Glomerular endothelial cell (primary cell): ENCODE measurements around the gene CD180. TPM values are rescaled to one million over a fixed set of nuclear protein-coding genes. Genes with fewer than 3 reads are reported as not detected.

ENCODE experiments used
- DNase-seq: peaks from one replicate; pipeline ENCODE4 v3.0.0-alpha.2; 2011; ENCODE audit warnings: low read depth, low spot score; ENCODE audit errors: extremely low read depth
- total RNA-seq: library from RNA; depleted of rRNA; stranded (reverse); fragments of >200 nt; gene quantifications from 2 replicates; pipeline ENCODE4 v1.2.3, GENCODE V29; 2015

CD180 gene
- total RNA-seq, 1 donor from 2014 or later = not detected

GRCh38 chr5:67163863-67164595 lies 32.6 kb downstream of the CD180 start:
- no peak for DNase-seq

GRCh38 chr5:67163231-67163756 lies 33.3 kb downstream of the CD180 start:
- no peak for DNase-seq

DNA sequence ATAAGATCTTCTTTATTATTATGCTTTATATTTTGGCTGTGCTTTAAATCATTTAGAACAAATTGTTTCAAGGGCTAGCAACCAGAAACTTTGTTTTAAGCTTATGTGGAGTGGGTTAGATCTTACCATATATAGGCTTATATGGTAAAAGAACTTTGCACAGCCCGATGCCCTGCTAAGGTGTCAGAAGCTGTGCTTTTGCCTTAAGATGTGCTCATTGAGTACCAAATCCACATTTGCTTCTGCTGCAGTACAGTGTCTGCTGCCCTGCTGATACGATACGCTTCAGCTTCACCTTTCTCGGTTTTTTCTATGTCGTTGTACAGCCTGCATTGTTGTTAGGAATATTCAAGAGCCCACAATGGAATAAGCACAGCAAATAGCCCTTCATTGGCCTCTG lies 34.8 kb downstream of the CD180 start:
- no peak for DNase-seq

GRCh38 chr5:67160985-67161384 lies 35.6 kb downstream of the CD180 start:
- no peak for DNase-seq

DNA sequence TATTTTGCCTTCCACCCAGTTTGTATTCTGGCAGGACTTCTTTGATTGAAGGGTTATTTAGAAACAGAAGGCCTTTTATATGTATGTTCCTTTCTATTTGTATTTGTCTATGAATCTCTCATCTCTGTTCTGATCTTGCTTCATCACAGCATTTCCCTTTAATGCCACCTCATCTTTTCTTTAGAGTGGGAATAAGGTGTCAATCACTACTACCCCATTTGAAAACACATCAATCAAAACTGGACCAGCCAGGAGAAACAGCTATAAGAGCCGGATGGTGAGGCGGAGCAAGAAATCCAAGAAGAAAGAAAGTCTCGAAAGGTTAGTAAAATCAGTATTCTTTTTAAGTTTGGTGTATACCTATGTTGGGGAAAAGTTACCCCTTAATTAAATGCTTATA lies 36.3 kb downstream of the CD180 start:
- DNase-seq = no peak

GRCh38 chr5:67156976-67157583 lies 39.5 kb downstream of the CD180 start:
- DNase-seq = no peak

DNA sequence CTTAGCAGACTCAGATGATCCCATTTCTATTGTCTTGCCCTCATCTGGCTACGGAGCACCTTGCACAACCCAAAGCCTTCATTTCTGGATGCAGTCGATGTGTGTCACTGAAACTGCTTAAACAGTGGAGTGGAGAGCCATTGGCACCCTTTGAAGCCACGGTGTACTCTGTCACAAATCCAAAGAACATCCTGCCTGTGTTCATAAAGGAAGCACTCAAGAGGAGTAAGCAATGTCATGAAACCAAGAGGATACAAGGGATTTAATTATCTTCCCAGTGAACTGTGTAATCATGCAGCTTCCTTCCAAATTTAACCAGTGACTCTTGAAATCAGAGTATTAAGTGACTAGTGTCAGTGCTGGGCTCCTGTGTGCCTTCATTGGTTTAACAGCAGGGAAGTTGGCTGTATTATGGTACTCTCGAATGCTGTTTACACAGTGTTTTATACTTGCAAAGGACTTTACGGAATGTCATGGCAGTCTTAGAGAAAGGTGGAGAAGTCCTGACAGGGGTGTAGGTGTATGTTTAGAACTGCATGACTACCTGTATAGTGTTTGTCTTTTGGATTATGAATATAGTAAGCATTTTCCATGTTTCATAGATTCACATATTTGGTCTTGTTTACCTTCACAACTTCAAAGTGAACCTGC lies 41.9 kb downstream of the CD180 start:
- no peak for DNase-seq

- DNase-seq = no peak
Observed at GRCh38 chr5:67153292-67153691, 43.3 kb downstream of the CD180 start.

- no peak for DNase-seq
Observed at GRCh38 chr5:67152400-67152799, 44.2 kb downstream of the CD180 start.

DNA sequence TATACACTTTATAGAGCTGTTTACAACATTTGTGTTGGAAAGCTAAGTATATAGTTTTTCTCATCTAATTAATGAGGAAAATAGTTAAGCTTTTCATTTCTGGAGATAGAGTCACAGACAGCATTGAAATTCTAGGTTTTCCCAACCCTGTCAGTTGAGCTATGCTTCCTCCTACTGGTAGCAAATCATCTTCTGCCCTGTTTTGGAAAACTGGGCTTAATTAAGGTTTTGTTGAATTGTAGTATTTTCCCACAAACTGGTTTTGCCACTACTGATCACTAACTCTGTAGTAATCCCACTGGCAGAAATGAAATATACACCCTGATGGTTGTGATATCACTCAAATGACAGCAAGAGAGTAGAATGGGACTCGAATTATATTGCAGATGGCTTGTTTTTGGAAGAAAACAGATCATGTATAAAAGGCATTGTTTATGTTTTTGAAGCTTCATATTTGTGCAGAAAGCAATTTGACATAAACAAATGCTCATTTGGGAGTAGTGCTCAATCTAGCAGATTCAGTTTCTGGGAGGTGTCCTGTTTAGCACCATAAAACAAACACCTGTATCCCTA lies 46.6 kb downstream of the CD180 start:
- no peak for DNase-seq

GRCh38 chr5:67149057-67149950 lies 47.3 kb downstream of the CD180 start:
- no peak for DNase-seq

GRCh38 chr5:67147760-67148159 lies 48.8 kb downstream of the CD180 start:
- DNase-seq = no peak

- DNase-seq = no peak
Observed at GRCh38 chr5:67146981-67147380, 49.6 kb downstream of the CD180 start.

DNA sequence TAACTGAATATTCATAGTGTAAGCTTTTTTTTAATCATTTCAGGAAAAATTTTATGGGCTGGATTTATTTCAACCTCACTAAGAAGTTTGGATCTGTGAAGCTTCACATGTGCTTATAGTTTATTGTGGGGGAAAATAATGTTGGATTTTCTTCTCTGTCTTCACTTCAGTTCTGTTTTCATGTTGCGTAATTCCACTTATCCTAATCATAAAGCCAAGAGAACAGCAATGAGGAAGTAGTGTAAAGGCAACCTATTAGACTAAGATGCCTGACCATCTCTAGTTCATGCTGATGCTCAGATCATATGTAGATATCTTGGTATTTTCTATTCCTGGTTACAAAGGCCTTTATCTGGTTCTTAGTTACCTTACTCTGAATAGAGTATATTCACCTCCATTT lies 50.0 kb downstream of the CD180 start:
- DNase-seq = no peak

DNA sequence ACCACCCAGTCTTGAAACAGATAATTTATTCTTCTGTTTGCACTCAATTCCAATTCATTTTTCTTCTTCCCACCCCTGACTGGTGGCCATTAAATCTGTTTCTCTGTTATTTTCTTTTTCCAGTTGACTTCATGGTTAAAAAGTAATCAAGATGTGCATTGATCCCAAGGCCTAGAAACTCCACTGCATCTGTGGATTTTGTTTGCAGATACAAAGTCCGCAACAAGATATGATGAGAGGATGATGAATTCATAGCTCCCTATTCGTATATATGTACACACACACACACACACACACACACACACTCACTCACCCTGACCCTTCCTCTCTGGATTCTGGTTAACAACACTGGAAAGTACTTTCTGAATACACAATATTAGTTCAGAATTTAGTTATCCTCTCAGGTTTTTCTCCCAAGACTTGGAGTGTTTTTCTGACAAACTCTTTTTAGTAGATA lies 52.4 kb downstream of the CD180 start:
- DNase-seq = no peak

- DNase-seq = no peak
Observed at GRCh38 chr5:67143549-67143948, 53.0 kb downstream of the CD180 start.

GRCh38 chr5:67142816-67143215 lies 53.8 kb downstream of the CD180 start:
- no peak for DNase-seq

- no peak for DNase-seq
Observed at GRCh38 chr5:67141644-67142043, 55.0 kb downstream of the CD180 start.

- DNase-seq = no peak
Observed at GRCh38 chr5:67140413-67140812, 56.2 kb downstream of the CD180 start.

- no peak for DNase-seq
Observed at GRCh38 chr5:67139030-67139429, 57.6 kb downstream of the CD180 start.
